ENCODE results near the gene ANKRD33B.
"Not testable (repeated sequence)": the region's sequence is repeated elsewhere in the genome, so short reads cannot be mapped to it uniquely, and the experiment has no call there.

ANKRD33B gene

DNA sequence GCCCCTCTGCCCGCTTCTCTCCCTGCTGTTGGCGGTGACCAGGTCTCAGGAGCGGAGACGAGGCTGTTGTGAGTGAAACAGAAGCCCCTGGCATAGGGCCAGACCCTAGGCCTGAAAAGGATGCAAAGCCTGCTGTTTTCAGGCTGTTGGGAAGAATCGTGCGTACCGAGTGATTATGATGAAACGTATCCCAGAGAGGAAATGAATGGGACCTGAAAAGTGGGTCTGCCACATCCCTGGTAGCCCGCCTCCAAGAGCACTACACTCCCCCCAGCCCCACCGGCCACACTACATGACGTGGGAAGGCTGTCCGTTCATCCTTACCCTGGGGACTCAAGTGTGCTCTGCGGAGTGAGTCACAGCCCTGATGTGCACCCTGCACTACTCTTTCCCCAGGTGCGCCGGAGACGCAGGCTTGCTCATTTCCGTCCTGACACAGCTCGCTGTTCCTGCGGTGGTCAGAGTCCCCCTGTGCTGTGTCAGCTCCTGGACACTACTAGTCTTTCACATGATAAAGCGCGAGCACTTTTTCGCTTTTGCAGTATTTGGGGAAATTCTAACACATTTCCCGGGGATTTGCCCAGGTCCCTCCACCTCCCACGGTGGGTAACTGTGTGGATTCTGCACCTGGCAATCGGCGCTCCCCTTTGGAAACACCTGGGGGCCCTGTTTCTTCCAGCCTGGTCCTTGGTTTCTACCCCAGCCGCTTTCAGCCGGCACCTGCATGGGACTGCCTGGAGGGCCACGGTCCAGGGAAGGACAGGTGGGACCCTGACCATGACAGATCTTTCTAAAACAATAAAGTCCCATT, 91.5 kb downstream of the ANKRD33B start:
- no peak for DNase-seq (ENCODE audit: low read depth in 1 of 2, low spot score in 1 of 2)

DNA sequence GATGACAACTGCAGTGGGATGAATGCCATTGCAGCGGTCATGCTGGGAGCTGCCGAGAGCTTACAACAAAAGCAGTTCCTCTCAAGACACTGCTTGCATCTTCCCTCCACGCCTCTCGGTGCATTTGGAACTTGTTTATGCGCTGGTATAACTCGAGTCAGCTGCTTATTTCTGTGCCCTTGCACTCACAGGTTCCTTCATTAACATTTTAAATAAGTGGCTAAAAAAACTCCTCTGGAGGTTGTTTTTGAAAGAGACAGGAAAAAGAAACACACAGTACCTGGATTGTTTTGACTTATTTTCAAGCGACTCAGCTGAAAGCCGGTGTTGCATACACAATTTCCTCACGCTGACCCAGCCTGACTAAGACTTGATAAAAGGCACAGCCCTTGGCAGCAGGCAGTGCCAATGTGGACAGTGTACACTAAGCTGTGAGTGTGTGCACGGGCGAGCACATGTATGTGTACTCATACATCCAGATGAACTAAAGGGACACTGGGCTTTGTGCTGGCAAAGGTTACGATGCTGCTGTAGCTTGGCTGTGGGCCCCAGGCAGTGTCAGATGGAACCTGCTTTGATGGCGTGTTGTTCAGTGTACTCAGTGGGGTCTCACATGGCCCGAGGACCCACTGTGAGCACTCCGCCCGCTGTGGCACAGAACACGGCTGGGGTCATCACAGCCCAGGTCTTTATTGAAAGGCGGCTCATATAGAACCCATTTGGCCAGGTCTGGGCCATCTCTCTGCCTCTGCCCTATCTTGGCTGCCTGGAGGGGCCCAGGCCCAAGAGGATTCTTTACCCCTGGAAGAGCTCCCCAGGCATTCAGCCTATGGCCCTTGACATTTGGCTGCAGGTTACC, 92.3 kb downstream of the ANKRD33B start:
- DNase-seq (ENCODE audit: low read depth in 1 of 2, low spot score in 1 of 2) = no peak

- no peak for DNase-seq (ENCODE audit: low read depth in 1 of 2, low spot score in 1 of 2)
Observed at GRCh38 chr5:10658265-10658664, 94.4 kb downstream of the ANKRD33B start.

DNA sequence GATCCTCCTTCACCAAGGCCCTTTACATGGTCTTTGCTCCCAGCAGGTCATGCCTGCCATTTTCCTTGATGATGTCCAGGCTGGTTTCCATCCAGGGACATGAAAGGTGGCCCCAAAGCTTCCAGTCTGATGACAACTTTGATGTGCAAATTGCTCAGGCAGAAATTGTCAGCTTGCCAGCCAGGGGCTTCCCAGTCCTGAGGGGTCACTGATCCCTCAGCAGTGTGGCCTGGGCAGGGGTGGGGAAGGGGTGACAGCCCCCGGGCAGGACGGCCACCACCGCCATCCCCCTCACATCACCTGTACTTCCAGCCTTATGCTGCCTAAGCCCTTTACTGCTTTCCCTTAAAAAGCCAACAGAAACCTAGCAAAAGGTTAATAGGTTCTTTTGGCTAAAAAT, 96.3 kb downstream of the ANKRD33B start:
- no peak for DNase-seq (ENCODE audit: low read depth in 1 of 2, low spot score in 1 of 2)

DNA sequence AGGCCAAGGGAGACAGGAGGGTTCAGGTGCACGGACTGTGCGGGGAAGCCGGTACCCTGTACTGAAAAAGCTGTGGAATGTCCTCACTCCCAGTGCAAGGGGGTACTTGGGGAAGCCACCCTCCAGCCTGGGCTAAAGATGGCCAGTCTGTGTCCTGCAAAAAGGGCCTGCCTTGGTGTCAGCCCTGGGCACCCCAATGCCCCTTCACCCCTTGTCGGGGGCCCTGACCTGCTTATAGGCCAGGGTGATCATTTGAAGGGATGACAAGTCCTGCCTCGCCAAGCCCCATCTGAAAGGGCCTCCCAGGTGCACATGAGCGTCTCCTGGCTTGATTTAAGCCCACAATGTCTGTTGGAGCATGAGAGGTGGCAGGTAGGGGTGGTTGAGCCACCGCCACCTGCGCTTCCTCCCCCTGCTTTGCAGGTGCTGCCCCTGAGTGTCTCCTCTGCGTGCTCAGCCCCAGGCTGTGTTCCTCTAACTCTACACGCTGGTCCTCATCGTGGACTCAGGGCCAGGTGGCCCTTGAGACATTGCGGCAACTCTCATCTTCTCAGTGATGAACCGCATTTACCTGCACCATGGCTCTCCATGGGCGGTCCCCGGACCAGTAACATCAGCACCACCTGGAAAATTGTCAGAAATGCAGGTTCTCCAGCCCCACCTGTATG, 97.0 kb downstream of the ANKRD33B start:
- DNase-seq (ENCODE audit: low read depth in 1 of 2, low spot score in 1 of 2) = no peak

DNA sequence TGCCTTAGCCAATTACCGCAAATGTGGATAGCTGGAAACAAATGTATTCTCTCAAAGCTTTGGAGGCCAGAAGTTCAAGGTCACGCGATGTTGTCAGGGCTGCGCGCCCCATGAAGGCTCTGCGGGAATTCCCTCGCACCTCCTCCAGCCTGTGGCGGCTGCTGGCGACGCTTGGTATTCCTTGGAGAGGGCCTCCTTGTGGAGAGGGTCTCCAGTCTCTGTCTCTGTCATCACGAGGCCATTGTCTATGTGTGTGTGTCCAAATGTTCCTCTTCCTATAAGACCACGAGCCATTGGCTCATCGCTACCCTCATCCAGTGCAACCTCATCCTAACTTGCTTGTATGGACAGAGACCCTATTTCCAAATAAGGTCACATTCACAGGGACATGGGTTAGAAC, 97.5 kb downstream of the ANKRD33B start:
- no peak for DNase-seq (ENCODE audit: low read depth in 1 of 2, low spot score in 1 of 2)

DNA sequence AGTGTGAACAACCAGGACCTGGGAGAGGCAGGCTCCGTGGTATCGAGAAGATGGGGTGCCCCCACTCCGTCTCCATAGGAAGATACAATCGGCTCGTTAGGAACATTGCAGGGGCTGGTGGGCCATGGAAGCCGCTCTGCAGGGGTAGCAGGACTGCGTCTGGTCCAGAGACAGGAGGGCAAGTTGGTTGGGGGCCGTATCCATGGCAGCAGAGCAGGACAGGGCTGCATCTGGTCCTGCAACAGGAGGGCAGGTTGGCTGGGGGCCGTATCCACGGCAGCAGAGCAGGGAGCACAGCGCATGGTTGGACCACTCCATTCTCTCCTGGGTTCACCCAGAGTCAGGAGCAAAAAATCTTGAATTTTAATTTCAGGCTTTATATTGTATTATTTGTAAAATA, 98.2 kb downstream of the ANKRD33B start:
- no peak for DNase-seq (ENCODE audit: low read depth in 1 of 2, low spot score in 1 of 2)

- no peak for DNase-seq (ENCODE audit: low read depth in 1 of 2, low spot score in 1 of 2)
Observed at GRCh38 chr5:10662661-10663488, 99.0 kb downstream of the ANKRD33B start.

GRCh38 chr5:10663489-10664179, 99.8 kb downstream of the ANKRD33B start:
- no peak for DNase-seq (ENCODE audit: low read depth in 1 of 2, low spot score in 1 of 2)

DNA sequence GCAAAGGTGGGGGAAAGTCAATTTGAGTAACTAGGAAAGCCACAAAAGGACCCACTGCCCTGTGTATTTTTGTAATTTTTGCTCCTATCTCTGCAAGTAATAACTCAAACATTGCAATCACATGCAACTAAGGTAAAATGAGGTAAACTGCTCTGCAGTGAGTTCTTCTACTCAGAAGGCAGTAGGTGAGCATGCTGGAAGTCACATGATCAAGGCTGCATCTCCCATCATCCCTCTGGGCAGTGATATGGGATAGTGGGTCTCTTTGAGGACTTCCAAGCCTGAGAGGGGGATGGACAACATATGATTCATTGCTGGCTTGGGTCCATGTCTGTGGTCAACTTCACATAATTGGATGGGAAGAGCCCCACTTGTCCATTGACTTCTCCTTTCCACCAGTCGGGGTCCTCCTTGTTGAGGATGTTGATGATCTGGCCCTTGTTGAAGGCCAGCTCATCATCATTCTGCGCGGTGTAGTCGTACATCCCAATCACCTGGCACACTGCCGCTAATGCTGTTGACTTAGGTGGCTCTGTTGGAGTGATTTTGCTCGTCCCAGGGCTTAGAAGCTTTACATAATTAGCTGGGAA, 100.4 kb downstream of the ANKRD33B start:
- not testable (repeated sequence) for DNase-seq (ENCODE audit: low read depth in 1 of 2, low spot score in 1 of 2)

DNA sequence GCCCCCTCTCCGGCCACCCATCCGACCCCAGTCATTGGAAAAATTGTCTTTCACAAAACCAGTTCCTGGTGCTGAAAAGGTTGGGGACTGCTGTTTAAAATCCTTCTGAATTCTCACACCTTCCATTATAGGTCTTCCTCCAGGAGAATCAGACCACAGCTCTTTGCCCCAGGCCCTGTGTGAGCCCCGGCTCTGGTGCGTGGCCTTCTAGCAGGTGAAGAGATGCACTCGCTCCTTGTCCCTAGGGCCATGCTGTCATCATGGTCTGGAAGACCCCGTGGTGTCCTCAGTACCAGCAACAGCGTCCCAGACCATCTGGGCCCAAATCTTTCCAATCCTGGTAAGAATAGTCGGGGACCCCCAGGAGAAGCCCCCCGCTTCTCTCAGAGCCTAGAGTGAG, 101.9 kb downstream of the ANKRD33B start:
- no peak for DNase-seq (ENCODE audit: low read depth in 1 of 2, low spot score in 1 of 2)

DNA sequence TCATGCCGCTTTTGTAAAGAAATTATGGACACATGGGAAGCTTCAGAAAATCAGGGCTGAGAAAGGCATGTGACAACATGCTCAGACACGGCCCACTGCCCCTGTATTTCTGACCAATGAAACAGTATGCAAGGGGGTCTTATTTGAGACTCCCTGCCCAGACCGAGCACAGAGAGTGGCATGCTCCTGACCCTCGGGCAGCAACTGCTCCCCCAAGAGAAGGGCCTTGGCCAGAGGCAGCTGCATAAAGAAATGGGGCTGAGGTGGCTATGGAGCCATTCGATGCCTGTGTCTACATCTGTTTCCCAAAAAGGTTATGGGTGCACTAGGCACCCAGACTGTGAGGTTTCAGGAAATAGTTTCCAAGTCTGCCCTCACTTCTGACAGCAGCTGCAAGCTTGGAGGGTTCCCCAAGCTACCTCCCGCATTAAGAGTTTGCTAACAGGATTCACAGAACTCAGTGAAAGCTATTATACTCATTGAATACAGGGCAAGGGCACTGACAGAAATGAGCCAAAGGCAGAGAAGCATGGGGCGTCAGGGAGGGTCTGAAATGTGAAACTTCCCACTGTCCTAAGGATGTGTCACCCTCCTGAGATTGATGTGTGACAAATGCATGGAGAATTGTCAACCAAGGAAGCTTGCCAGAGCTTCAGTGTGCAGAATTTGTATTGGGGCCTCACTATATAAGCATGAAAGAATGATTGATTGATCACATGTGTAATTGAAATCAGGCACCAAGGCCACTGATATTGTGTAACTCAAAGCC, 102.8 kb downstream of the ANKRD33B start:
- no peak for DNase-seq (ENCODE audit: low read depth in 1 of 2, low spot score in 1 of 2)

DNA sequence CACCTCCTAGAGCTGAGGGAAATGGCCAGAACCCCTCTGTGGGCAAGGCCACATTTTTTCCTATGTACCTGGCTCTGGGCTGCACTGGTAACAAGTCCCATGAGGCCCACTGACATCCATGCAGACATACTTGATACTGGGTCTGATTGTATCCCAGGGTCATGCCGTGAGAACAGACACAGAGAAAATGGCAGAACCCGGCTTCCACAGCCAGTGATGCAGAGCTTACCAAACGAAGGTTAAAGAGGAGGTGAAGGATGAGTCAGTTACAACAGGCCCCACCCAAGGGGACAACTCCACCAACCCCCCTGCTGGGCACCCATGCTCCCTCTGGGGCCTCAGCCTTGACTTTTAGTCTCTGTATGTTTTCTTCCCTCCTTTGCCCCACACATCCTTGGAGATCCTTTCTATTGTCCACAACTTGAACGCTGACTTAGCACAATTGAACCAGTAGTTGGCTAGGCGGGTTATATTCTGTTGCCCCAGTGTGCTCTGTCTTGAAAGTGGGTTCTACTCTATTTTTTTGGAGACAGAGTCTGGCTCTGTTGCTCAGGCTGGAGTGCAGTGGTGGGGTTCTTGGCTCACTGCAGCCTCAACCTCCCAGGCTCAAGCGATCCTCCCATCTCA, 103.7 kb downstream of the ANKRD33B start:
- DNase-seq (ENCODE audit: low read depth in 1 of 2, low spot score in 1 of 2) = no peak

GRCh38 chr5:10668697-10669096, 104.8 kb downstream of the ANKRD33B start:
- no peak for DNase-seq (ENCODE audit: low read depth in 1 of 2, low spot score in 1 of 2)

- DNase-seq (ENCODE audit: low read depth in 1 of 2, low spot score in 1 of 2) = no peak
Observed at GRCh38 chr5:10669983-10670382, 106.1 kb downstream of the ANKRD33B start.

GRCh38 chr5:10671041-10672008, 107.5 kb downstream of the ANKRD33B start:
- DNase-seq (ENCODE audit: low read depth in 1 of 2, low spot score in 1 of 2) = no peak

DNA sequence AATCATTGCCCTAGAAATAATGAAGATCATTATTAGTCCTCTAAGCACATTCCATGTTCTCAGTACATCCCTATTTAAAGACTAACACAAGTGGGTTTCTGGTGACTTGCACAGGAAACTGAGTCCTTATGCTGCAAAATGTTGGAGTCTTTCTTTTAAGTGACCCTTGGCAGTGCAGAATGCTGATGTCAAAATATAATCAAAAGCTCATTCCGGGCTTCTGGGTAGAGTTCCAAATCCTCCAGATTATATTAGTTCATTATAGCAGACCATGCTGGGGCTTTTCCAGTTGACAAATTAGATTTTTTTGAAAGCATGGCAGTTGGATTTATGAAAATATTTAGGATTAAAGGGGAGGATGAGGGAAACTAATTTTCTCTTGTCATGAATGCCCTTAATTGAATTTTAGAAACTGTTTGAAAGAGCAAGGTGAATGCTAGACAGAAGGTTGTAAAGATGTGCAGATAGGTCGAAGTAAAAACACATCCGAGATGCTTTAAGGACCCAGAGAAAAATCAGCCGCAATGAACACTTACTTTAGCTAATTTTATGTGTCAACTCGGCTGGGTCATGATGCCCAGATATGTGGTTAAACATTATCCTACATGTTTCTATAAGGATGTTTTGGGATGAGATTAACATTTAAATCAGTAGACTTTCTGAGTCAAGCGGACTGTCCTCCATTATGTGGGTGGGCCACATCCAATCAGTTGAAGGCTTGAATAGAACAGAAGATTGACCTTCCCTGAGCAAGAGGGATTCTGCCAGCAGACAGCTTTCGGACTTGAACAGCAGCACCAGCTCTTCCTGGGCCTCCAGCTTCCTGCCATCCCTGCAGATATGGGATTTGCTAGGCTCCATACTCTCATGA, 108.5 kb downstream of the ANKRD33B start:
- DNase-seq (ENCODE audit: low read depth in 1 of 2, low spot score in 1 of 2) = no peak
